ENCODE results near the gene WDR35.

Gene WDR35

DNA sequence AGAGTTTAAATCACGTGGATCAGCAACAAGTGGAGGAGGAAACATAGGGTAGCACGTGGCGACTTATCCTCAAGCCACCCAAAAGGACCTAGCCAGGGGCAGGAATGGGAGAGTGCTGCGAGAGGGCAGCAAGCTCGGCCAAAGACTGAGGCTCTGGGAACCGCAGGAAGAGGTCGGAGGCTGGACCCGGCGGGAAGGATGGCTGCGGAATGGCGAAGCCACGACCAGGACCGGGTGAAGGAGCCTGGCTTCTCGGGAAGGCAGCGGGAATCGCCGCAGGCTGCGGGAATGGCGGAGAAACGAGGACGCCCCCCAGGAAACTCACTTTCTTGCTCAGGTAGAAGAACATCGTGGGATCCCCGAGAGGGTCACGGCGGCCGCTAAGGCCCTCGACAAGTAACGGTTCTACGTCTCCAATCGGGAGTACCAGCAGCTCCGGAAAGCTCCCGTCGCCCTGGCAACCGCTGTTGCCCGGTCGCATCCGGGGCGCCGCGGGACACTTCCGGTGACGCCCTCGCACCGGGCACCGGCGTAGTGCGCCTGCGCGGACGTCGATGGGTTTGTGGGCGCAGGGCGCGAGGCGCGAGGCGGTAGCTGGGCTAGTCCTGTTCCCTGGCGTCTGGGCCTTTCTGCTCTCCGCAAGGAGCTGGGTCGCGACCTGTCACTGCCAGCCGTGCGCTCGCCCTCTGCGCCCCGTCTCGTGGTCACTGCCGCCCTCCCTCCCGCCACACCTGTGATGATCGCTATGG is at the start of gene WDR35:
Gene WDR35, minus strand, starts transcription at position 439 of the 749 bp plus-strand sequence. Its CDS starts 90 bp downstream, at position 349.
- H3K9ac ChIP-seq (ENCODE audit: low read depth in 1 of 2, low read length in 2 of 2), result peak within 1 kb of the TSS; percentile 61 to 63
- peak within 1 kb of the TSS; percentile 77 to 87 for H3K4me3 ChIP-seq (ENCODE audit: low read length in 2 of 2)
- peaks cover 5% of the 10 kb centered on the region in 2 donors for H3K4me1 ChIP-seq (ENCODE audit: control insufficient read depth in 2 of 2, insufficient read depth in 2 of 2, low read length in 2 of 2)
- H3K36me3 ChIP-seq (ENCODE audit: control insufficient read depth in 2 of 2, insufficient read depth in 2 of 2, low read length in 2 of 2), result no peaks in the 10 kb centered on the region
- peak within 1 kb of the TSS in 1 of 2 donors; percentile 24 for H3K27ac ChIP-seq (ENCODE audit: low read depth in 2 of 2, low read length in 2 of 2)
- H3K9me3 ChIP-seq (ENCODE audit: control insufficient read depth in 2 of 2, low read length in 2 of 2), result no peaks in the 10 kb centered on the region
- peaks cover 0 to 7% of the 10 kb centered on the region in 2 donors for H3K27me3 ChIP-seq (ENCODE audit: control insufficient read depth in 2 of 2, insufficient read depth in 2 of 2, low read length in 2 of 2)

DNA sequence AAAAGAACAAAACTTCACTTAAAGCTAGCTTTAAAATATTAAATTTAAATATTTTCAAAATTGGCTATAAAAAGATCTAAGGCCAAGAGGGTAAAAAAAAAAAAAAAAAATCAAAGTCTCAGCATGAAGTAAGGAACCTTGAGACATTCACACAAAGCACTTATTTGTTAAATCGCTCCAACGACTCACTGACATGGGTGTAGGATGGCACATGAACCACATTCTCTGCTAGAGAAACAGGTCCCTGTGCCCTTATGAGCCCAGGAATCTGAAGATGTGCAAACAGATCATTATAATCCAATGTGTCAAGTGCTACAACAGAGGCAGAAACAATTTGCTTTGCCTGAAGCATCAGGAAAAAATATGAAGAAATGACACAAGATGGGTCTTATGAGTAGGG is 47.8 kb upstream of the WDR35 start:
- Histone ChIP-seq H3K4me1 (ENCODE audit: control insufficient read depth in 2 of 2, insufficient read depth in 2 of 2, low read length in 2 of 2) (peaks cover 4 to 10% of the 10 kb centered on the region in 2 donors), H3K36me3 (ENCODE audit: control insufficient read depth in 2 of 2, insufficient read depth in 2 of 2, low read length in 2 of 2) (peaks cover 40 to 66% of the 10 kb centered on the region in 2 donors), H3K9ac (ENCODE audit: low read depth in 1 of 2, low read length in 2 of 2) (no peak overlapping the region), H3K9me3 (ENCODE audit: control insufficient read depth in 2 of 2, low read length in 2 of 2) (no peaks in the 10 kb centered on the region), H3K4me3 (ENCODE audit: low read length in 2 of 2) (no peak overlapping the region), H3K27me3 (ENCODE audit: control insufficient read depth in 2 of 2, insufficient read depth in 2 of 2, low read length in 2 of 2) (no peaks in the 10 kb centered on the region), H3K27ac (ENCODE audit: low read depth in 2 of 2, low read length in 2 of 2) (no peak overlapping the region)

DNA sequence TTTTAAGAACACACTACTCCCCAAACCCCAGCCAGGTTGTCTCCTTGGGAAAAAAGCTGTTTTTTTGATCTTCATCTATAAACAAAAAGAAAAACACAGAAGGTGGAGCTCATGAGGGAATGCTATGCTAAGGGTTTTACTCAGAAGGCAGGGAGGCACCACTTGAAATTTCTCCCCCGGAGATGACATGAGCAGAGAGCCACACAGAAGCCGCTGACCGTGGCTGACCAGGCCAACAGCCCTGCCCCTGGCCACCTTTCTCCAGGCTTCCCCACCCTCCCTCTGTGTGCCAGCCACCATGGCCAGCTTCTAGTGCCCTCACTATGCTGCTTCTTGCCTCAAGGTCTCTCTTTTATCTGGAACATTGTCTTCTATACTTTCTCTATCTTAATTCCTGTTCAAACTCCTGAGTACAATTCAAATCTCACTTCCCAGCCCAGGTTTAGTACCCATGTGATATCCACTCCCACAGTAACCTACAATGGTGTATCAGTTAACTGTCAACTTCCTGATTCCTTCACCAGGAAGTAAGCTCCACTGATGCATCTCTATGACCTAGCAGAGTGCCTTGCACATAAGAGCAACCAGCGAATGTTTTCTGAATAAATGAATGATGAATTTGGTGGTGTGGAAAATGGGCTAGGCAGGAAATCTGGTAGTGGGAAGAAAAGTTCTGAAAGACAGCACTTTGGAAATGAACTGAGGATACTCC is 46.2 kb upstream of the WDR35 start:
- H3K27ac ChIP-seq (ENCODE audit: low read depth in 2 of 2, low read length in 2 of 2), result peak overlapping the region; percentile 39 to 60
- no peak overlapping the region for H3K4me3 ChIP-seq (ENCODE audit: low read length in 2 of 2)
- H3K9ac ChIP-seq (ENCODE audit: low read depth in 1 of 2, low read length in 2 of 2), result no peak overlapping the region
- no peaks in the 10 kb centered on the region for H3K27me3 ChIP-seq (ENCODE audit: control insufficient read depth in 2 of 2, insufficient read depth in 2 of 2, low read length in 2 of 2)
- no peaks in the 10 kb centered on the region for H3K9me3 ChIP-seq (ENCODE audit: control insufficient read depth in 2 of 2, low read length in 2 of 2)
- H3K36me3 ChIP-seq (ENCODE audit: control insufficient read depth in 2 of 2, insufficient read depth in 2 of 2, low read length in 2 of 2), result peaks cover 55 to 77% of the 10 kb centered on the region in 2 donors
- peaks cover 2 to 10% of the 10 kb centered on the region in 2 donors for H3K4me1 ChIP-seq (ENCODE audit: control insufficient read depth in 2 of 2, insufficient read depth in 2 of 2, low read length in 2 of 2)

DNA sequence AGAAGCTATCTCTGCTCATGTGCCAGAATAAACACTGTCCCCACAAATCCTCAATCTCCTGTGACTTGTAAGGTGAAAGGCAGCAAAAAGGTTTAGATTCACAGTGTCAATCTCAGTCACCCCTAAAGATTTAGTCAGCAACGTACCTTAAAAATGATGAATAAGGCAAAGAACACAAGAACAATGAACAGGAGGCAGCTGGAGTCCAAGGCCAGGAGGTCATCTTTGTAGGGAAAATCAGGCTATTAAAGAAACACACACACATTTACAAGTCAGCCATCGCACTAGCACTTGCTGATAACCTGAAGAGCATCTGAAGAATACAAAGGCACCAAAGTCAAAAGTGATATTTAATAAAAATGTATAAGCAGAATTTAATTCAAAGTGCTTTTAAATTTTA is 44.9 kb upstream of the WDR35 start:
- Histone ChIP-seq H3K4me1 (ENCODE audit: control insufficient read depth in 2 of 2, insufficient read depth in 2 of 2, low read length in 2 of 2) (peaks cover 2 to 8% of the 10 kb centered on the region in 2 donors), H3K27me3 (ENCODE audit: control insufficient read depth in 2 of 2, insufficient read depth in 2 of 2, low read length in 2 of 2) (no peaks in the 10 kb centered on the region), H3K9ac (ENCODE audit: low read depth in 1 of 2, low read length in 2 of 2) (no peak overlapping the region), H3K9me3 (ENCODE audit: control insufficient read depth in 2 of 2, low read length in 2 of 2) (no peaks in the 10 kb centered on the region), H3K27ac (ENCODE audit: low read depth in 2 of 2, low read length in 2 of 2) (no peak overlapping the region), H3K4me3 (ENCODE audit: low read length in 2 of 2) (no peak overlapping the region), H3K36me3 (ENCODE audit: control insufficient read depth in 2 of 2, insufficient read depth in 2 of 2, low read length in 2 of 2) (peaks cover 57 to 79% of the 10 kb centered on the region in 2 donors)

DNA sequence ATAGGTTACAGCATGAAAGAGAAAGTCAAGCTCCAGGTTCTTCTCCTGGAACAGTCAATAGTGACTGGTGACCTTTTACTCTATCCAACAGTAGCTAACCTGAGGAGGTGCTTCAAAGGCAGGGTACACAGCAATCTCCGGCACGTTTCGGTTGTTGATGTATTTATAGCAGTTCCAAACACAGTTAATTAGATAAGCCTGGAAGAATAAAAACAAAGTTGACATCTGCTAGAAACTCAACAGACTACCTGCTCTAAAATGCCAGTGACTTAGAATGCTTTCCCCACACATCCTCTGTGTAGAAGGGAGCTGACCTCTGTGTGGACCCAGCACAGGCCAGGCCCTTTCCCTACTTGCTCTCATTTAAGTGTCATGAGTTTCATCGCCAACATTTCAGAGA is 44.3 kb upstream of the WDR35 start:
- no peak overlapping the region for H3K4me3 ChIP-seq (ENCODE audit: low read length in 2 of 2)
- no peaks in the 10 kb centered on the region for H3K9me3 ChIP-seq (ENCODE audit: control insufficient read depth in 2 of 2, low read length in 2 of 2)
- peaks cover 57 to 76% of the 10 kb centered on the region in 2 donors for H3K36me3 ChIP-seq (ENCODE audit: control insufficient read depth in 2 of 2, insufficient read depth in 2 of 2, low read length in 2 of 2)
- no peak overlapping the region for H3K27ac ChIP-seq (ENCODE audit: low read depth in 2 of 2, low read length in 2 of 2)
- no peak overlapping the region for H3K9ac ChIP-seq (ENCODE audit: low read depth in 1 of 2, low read length in 2 of 2)
- H3K27me3 ChIP-seq (ENCODE audit: control insufficient read depth in 2 of 2, insufficient read depth in 2 of 2, low read length in 2 of 2), result no peaks in the 10 kb centered on the region
- peaks cover 2 to 8% of the 10 kb centered on the region in 2 donors for H3K4me1 ChIP-seq (ENCODE audit: control insufficient read depth in 2 of 2, insufficient read depth in 2 of 2, low read length in 2 of 2)

DNA sequence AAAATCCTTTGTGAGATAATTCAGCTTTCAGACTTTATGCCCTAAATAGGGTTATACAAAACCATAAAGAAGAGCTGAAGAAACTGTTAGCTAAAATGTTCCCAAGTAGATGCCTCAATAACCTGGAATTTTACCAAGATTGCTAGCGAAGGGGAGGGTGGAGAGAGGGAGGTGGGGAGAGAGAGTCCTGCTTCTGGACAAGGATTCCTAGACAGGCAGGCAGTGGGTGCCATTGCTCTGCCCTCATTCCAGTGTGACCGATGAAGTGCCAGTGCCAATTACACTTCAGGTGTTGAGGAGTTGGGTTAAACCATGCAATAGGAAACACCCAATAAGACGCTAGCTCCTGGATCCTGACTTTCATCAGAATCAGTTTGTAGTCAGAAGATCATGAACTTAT is 43.4 kb upstream of the WDR35 start:
- H3K9me3 ChIP-seq (ENCODE audit: control insufficient read depth in 2 of 2, low read length in 2 of 2), result no peaks in the 10 kb centered on the region
- H3K36me3 ChIP-seq (ENCODE audit: control insufficient read depth in 2 of 2, insufficient read depth in 2 of 2, low read length in 2 of 2), result peaks cover 55 to 78% of the 10 kb centered on the region in 2 donors
- no peak overlapping the region for H3K4me3 ChIP-seq (ENCODE audit: low read length in 2 of 2)
- peaks cover 2 to 8% of the 10 kb centered on the region in 2 donors for H3K4me1 ChIP-seq (ENCODE audit: control insufficient read depth in 2 of 2, insufficient read depth in 2 of 2, low read length in 2 of 2)
- H3K27ac ChIP-seq (ENCODE audit: low read depth in 2 of 2, low read length in 2 of 2), result no peak overlapping the region
- no peaks in the 10 kb centered on the region for H3K27me3 ChIP-seq (ENCODE audit: control insufficient read depth in 2 of 2, insufficient read depth in 2 of 2, low read length in 2 of 2)
- no peak overlapping the region for H3K9ac ChIP-seq (ENCODE audit: low read depth in 1 of 2, low read length in 2 of 2)

DNA sequence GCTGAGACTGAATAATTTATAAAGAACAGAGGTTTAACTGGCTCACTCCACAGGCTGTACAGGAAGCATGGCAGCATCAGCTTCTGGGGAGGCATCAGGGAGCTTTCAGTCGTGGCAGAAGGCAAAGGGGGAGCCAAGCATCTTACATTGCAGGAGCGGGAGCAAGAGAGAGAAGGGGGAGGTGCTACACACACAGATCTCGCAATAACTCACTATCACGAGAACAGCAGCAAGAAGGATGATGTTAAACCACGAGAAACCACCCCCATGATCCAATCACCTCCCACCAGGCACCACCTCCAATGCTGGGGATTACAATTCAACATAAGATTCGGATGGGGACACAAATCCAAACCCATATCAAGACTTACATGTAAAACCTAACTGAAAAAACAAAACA is 40.3 kb upstream of the WDR35 start:
- Histone ChIP-seq H3K9me3 (ENCODE audit: control insufficient read depth in 2 of 2, low read length in 2 of 2) (no peaks in the 10 kb centered on the region), H3K9ac (ENCODE audit: low read depth in 1 of 2, low read length in 2 of 2) (no peak overlapping the region), H3K36me3 (ENCODE audit: control insufficient read depth in 2 of 2, insufficient read depth in 2 of 2, low read length in 2 of 2) (peaks cover 46 to 59% of the 10 kb centered on the region in 2 donors), H3K27me3 (ENCODE audit: control insufficient read depth in 2 of 2, insufficient read depth in 2 of 2, low read length in 2 of 2) (no peaks in the 10 kb centered on the region), H3K4me1 (ENCODE audit: control insufficient read depth in 2 of 2, insufficient read depth in 2 of 2, low read length in 2 of 2) (peaks cover 0 to 3% of the 10 kb centered on the region in 2 donors), H3K27ac (ENCODE audit: low read depth in 2 of 2, low read length in 2 of 2) (no peak overlapping the region), H3K4me3 (ENCODE audit: low read length in 2 of 2) (no peak overlapping the region)

DNA sequence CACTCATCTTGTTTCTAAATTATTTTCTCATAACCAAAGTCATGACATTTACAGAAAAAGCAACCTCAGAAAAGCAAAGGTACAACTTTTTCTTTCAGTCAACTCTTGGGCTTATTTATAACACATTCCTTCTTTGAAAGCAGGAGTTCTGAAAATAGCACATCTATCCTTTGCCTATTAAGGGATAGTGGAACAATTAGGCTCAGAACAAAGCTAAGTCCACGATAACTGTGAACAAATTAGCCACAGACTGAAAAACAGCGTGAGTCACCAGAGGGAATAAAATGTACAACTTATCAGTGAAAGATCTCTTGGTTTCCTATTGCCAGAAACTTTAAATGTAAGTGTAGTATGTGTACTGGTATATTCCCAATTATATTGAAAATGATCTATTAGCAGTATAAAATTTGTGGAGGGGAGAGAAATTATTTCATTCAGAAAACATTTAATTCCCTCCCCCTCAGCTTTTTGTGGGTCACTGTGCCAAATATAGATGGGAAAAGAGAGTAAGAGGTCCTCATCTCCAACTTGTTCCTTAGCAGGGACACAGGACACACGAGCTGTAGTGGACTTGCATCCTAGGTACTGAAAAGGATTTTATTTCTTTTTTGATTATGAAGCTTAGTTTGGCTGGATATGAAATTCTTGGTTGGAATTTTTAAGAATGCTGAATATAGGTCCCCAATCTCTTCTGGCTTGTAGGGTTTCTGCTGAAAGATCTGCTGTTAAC is 38.0 kb upstream of the WDR35 start:
- H3K27ac ChIP-seq (ENCODE audit: low read depth in 2 of 2, low read length in 2 of 2), result peak overlapping the region in 1 of 2 donors; percentile 9
- H3K4me3 ChIP-seq (ENCODE audit: low read length in 2 of 2), result no peak overlapping the region
- no peaks in the 10 kb centered on the region for H3K27me3 ChIP-seq (ENCODE audit: control insufficient read depth in 2 of 2, insufficient read depth in 2 of 2, low read length in 2 of 2)
- H3K36me3 ChIP-seq (ENCODE audit: control insufficient read depth in 2 of 2, insufficient read depth in 2 of 2, low read length in 2 of 2), result peaks cover 26 to 36% of the 10 kb centered on the region in 2 donors
- H3K9ac ChIP-seq (ENCODE audit: low read depth in 1 of 2, low read length in 2 of 2), result no peak overlapping the region
- no peaks in the 10 kb centered on the region for H3K9me3 ChIP-seq (ENCODE audit: control insufficient read depth in 2 of 2, low read length in 2 of 2)
- peaks cover 0 to 3% of the 10 kb centered on the region in 2 donors for H3K4me1 ChIP-seq (ENCODE audit: control insufficient read depth in 2 of 2, insufficient read depth in 2 of 2, low read length in 2 of 2)

DNA sequence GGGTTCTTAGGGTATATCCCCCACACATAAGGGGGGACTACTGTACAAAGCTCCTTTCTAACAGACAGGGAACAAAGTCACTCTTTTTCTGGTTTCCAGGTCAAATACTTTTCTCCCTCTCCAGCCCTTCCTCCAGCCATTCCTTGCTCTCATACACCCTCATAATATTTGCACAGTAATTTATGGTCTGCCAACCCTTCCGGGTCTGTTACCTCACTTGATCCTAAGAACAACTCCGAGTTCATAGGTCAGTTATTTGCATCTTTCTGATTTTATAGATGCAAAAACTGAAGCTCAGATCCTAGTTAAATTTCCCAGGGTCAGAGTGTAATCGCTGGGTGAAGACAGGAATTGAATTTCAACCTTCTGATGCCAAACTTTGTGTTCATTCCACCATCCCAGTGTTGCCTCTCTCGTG is 37.4 kb upstream of the WDR35 start:
- Histone ChIP-seq H3K36me3 (ENCODE audit: control insufficient read depth in 2 of 2, insufficient read depth in 2 of 2, low read length in 2 of 2) (peaks cover 21 to 30% of the 10 kb centered on the region in 2 donors), H3K27ac (ENCODE audit: low read depth in 2 of 2, low read length in 2 of 2) (no peak overlapping the region), H3K27me3 (ENCODE audit: control insufficient read depth in 2 of 2, insufficient read depth in 2 of 2, low read length in 2 of 2) (no peaks in the 10 kb centered on the region)

More for the DNA sequence above, 37.4 kb upstream of the WDR35 start:
- no peak overlapping the region for H3K9ac ChIP-seq (ENCODE audit: low read depth in 1 of 2, low read length in 2 of 2)
- no peak overlapping the region for H3K4me3 ChIP-seq (ENCODE audit: low read length in 2 of 2)
- no peaks in the 10 kb centered on the region for H3K9me3 ChIP-seq (ENCODE audit: control insufficient read depth in 2 of 2, low read length in 2 of 2)
- H3K4me1 ChIP-seq (ENCODE audit: control insufficient read depth in 2 of 2, insufficient read depth in 2 of 2, low read length in 2 of 2), result peaks cover 2 to 3% of the 10 kb centered on the region in 2 donors
